Hematopoietic multipotent progenitor cell treated with erythropoietin and hydrocortisone succinate and interleukin-3 and kit ligand, for 8 days (in vitro differentiated cells): ENCODE results near the gene CPA1.

Experiments
- DNase-seq: peaks from one replicate; pipeline ENCODE4 v3.0.0-alpha.2; 2015

CPA1 gene

DNA sequence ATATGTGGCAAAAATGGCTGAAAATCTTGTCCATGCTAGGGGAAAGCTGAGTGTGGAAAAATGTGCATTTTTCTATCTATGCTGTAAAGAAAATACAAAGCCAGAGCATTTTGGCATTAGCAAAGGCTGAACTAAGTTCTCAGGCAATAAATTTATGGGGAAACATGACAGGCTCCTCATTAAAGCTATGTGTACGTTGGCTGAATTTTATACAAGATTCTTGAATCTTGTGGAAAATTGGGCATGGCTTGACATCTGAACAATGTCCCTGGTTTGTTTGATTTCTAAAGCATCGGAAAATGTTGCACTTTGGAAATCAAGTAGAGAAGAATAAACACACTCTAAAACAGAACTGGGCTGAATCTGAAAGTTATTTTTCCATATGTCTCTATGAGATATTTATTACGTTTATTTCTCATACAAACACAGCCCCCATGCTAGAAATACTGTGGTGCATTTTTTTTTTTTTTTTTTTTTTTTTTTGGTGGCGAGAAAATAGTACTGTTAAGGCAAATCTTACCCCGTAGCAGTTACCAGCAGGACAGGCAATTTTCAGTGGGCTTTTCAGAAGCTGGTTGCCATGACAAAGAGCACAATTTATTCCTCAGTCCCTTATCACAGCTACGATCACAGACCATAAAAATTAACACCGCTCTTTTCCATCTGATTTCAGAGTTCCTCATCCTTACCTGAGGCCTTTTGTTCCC is 16.9 kb downstream of the CPA1 start:
- DNase-seq = no peak

DNA sequence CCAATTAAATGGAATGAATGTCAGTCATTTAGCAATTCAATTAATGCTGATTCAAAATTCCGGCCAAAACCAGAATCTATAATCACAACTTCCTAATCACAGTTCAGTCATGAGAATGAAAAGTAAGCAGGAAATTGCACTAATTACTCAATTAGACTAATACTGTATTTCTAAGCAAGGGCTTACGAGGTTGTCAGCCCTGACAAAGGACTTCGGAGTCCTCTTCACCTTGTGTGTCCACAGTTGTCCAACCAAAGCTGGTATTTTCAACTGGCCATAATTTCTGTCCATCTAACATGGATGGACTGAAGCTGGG is 17.4 kb downstream of the CPA1 start:
- DNase-seq = no peak

DNA sequence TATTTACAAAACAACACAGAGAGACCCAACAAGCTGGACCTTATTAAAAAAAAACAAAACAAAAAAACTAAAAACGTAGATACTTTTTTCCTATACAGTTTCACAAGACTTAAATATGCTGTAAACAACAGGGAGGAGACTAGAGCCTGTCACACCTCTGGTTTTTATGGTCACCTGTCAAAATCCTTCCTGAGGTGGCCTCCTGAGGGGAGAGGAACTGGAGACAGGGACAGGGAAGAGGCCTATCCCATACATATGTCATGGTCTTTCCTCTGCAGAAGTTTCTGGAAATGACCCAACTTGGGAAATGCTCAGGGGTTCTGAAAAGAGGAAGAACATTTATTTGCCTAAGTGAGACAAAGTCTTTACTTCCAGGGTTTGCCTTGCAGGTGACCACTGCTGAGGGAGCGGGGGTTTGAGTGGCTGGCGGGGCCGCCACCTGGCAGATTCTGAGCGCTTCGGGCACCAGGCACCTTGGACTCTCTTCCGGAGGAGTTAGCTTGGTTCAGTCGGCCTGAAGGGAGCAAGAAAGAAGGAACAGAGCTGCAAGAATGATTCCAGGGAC is 18.3 kb downstream of the CPA1 start:
- DNase-seq = no peak

DNA sequence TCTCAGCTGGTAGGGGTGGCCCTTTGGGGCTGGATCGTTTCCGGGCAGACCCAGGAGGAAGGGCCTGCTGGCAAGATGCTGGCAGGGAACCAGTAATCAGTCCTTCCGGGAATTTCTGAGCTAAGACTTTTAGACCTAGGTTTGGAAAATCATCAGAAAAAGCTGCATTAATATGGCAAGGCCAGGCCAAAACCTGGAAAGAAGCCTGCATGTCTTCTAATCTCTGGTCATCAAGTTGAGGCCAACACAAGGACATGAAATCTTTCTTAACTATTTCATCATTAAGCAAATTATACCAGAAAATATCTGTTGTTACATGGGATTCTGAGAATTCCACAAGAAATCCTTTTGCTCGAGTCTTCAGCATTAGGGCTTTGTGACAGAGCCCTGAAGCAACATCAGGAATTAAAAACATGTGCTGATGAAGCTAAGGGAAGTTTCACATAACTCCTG is 19.9 kb downstream of the CPA1 start:
- no peak for DNase-seq

DNA sequence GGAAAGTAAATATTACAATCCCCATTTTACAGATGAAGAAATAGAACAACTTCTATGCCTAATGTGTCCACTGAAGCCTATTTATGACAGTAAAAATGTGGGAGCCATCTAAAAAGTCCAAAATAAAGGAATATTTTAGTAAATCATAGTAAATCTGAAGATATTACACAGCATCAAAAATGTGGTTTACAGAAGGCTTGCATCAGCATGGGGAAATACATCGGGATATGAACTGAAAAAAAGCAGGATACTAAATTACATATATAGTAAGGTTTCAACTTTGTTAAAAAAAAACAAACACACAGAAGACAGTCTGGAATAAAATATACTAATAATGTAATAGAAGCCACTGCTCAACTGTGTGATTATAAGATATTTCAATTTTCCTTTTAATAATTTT is 20.8 kb downstream of the CPA1 start:
- DNase-seq = no peak

DNA sequence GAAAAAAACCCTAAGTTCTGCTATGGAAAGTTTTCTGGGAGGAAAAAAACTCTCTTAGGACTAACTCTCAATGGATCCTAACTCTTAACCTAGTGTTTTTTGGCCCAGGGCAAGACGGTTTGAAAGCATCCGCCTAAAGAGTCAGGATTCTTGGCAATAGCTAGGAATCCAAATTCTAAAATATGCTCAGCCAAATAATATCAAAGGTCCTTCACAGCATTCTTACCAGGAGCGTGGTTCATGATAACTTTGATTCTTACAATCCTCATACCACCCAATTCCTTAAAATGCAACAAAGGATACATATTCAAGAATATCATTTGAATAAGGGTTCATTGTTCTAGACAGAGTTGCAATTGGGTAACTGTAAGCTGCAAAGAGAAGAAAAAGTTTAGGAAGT is 21.3 kb downstream of the CPA1 start:
- no peak for DNase-seq

DNA sequence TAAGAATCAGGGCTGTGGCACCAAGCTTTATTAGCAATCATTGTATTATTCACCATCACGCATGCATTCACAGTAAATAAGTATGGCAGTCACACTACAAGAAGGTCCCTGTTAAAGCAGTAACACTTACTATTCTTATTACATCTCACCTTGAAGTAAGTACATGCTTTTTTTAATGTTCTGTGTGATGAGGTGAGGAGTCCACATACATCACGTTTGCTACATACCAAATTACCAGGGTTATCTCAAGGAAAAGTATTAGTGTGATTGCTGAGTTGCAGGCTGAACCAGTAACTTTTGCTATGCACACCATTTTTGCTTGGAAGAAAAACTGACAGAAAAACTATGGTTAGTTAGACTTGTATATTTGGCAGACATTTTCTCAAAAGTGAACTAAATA is 24.7 kb downstream of the CPA1 start:
- no peak for DNase-seq

DNA sequence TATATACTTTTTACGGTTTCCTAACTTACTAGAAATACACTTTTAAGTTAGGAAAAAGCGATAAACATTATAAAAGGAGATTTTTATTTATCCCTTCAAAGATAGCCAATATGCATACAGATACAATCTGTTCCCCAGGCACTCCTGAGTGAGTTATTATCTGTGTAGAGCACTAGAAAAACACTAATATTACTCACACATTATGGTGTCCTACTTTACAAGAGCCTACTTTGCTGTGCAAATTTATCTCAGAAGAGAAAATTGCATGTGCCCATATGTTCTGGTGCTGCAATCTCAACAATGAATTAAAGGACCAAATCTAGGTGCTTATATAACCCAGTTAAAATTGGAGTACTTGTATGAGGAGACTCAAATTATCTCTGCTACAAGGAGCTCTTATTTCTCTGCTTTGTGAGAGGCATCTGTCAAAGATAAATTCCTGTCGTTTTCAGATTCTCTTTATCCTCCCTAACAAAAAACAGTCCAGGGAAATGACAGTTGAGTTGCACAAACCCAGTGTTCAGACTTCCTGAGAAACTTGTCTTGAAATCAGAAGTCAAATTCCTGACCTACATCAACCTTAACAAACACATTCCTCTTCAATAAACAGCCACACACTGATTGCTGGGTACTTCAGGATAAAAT is 28.9 kb downstream of the CPA1 start:
- DNase-seq = no peak

DNA sequence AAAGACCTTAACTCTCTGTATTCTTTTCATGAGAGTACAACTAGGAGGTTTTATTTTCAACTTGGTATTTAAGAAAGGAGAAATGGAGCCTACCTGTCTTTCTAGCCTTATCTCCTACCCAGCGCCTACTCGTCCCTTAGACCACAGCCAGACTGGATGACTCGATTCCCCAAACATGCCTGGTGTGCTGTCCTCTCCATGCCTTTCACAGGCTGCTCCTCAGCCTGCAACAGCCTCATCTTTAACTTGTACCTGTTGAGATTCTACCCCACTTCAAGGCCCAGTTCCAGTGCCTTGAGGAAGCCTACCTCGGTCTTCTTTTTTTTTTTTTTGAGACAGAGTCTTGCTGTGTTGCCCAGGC is 29.4 kb downstream of the CPA1 start:
- no peak for DNase-seq

DNA sequence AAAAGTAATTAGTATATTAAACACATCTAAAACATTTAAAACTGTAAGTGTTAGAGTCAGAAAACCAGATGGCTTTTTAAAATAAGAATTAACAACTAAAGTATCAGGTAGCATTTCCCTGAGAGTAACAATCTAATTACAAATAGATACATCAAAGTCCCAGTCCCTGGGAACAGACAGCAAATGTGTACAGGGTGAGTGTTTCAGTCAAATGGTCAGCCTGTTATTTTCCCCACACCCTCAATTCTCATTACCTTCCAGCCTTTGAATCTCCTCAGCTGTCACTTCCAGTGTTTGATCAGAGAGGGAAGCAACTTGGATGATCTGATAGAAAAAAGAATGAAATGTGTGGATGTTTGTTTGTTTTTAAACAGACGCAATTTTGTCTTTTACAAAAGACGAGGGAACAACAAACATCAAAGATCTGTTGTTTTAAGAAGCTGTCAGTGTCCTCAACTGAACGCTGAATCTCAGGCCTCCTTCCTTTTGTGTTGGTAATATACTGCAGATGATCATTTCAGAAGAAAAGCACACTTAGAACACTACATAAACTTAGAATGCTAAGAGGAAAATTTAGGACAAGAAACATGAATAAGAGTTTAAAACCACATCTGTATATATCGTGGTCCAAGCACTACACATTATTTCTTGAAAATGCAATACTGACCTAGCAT is 30.7 kb downstream of the CPA1 start:
- DNase-seq = no peak

DNA sequence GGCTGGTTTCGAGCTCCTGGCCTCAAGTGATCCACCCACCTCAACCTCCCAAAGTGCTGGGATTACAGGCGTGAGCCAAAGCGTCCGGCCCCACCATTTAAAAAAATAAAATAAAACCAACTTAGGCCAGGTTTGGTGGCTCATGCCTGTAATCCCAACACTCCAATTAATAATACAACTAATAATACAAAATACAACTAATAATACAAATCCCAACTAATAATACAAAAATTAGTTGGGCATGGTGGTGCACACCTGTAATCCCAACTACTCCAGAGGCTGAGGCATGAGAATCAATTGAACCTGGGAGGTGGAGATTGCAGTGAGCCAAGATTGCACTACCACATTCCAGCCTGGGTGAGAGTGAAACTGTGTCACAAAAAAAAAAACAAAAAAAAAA is 32.9 kb downstream of the CPA1 start:
- DNase-seq = no peak

DNA sequence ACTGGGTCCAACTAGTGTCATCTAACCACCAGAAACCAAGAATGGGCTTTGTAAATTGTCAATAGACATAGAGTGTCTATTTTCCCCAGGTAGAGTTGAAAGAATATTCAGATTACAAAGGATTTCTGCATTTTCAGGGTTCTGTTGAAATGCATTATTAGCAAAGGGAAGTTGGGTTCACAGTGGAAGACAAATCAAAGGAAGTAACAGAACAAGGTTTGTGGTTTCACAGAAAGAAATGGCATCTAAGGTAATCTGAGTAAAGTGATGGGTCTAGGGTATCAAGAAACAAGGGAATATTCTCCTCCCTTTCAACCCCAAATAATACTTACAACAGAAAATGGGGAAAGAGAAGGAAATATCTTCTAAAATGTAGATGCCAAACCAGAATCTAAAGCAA is 34.7 kb downstream of the CPA1 start:
- no peak for DNase-seq

DNA sequence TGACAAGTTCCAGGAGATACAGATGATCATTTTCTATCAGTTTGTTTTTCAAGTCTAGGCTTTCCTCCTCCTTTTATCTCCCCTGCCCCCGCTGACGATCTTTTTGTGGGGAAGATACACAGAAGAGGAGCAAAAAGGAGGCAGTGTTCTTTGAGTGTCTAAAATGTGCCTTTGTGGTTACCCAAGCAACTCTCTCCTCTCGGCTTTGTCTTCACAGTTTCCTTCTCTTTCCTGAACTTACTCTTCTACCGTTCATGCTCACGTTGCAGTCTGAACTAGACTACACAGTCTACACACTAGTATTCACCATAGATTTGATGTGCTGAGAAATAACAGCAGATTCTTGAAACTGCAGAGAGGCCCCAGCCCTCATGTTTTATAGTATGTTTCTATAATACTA is 36.9 kb downstream of the CPA1 start:
- no peak for DNase-seq

DNA sequence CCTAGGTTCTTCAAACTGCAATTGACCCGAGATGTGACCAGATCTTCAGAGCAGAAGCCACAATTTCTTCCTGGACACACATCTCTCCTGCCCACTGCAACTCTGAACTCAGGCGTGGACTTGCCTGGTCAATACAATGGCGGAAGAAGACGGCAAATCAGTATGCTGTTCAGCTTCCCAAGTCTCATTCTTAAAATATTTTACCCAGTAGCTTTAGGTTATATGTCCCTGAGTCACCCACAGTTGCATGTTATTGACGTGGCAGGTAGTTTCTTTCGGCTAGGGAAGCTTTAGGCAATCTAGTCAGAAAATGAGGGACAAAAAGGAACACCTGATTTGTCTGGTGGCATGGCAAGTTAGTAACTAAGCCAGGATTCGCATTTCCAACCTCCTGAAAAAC is 38.0 kb downstream of the CPA1 start:
- no peak for DNase-seq

DNA sequence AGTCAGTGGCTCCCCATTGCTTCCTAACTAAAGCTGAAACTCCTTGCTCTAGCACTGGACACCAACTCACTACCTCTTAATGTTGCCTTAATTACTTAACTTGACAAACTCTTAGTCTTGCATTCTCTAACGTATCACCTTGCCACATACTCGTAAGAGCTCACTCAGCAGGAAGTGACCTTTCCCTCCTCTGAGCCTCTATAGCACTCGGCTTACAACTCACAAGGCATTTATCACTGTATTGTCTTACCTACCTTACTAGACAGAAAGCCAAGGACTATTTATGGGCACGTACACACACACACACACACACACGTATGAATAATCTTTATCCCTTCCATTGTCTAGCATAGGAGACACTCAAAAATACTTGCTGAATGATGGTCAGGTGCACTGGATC is 39.4 kb downstream of the CPA1 start:
- no peak for DNase-seq

DNA sequence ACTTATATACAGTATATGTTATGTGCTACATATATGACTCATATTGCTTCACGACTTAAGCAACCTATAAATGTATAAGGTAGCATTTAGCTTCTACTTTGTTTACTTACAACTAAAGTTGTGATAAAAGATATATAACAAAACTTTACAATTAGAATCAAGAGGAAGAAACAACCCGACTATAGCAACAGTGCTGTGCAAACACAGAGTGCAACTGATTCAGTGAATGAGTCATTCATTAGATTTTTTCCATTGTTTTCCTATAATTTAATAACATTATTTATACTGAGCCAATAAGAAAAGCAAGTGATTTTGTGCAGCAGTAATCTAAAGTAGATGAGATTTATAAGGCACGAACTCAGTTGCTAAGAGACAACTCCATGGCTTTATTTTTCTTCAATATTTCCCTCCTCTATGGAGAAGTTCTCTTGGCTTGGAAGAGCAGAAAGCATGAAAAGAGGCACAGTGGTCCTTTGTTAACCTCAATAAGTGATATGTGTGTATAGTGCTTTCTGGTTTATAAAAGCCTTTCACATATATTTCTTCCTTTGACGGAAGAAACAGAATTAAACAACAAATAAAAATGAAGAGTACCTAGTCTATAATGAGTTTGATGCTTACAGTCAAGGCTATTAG is 40.8 kb downstream of the CPA1 start:
- DNase-seq = no peak

DNA sequence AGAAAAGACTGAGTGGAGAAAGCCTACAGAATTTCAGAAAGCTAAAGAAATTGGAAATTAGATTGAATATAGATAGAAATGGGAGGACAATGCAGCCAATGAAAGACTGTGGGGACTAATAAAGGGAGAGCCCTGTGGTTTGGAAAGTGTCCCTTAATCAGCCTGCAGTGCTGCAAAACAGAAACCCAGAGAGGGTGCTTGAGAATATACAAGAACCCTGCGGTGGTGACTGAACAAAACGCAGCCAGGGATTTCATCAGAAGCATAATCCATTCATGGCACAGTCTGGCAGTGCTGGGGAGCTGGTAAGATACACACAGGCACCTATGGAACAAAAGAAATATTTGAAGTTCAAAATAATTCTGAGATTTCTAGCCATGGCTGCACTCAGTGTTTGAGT is 41.4 kb downstream of the CPA1 start:
- no peak for DNase-seq

DNA sequence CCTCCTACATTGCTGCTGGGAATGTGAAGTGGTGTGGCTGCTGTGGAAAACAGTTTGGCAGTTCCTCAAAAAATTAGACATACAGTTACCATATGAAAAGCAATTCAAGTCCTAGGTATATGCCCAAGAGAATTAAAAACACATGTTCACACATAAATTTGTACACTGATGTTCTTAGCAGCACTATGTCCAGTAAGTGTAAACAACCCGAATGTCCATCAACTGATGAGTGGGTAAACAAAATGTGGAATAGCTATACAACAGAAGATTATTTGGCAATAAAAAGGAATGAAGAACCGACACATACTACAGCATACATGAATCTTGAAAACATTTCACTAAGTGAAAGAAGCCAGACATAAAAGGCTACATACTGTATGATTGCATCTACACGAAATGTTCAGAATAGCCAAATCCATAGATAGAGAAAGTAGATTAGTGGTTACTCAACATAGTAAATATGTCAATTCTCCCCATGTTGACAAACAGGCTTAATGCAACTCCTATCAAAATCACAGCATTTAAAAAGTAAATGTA is 43.3 kb downstream of the CPA1 start:
- no peak for DNase-seq

DNA sequence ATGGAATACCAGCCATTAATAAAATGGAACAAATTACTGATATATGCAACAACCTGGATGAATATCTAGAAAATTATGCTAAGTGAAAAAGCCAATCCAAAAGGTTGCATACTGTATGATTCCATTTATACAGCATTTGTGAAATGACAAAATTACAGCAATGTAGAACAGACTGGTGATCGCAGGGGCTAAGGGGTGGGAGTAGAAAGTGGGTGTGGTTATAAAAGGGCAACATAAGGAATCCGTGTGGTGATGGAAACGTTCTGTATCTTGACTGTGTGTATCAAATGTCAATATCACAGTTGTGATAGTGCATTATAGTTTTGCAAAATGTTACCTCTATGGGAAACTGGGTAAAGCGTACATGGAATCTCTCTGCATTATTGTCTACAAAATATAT is 45.5 kb downstream of the CPA1 start:
- DNase-seq = no peak

DNA sequence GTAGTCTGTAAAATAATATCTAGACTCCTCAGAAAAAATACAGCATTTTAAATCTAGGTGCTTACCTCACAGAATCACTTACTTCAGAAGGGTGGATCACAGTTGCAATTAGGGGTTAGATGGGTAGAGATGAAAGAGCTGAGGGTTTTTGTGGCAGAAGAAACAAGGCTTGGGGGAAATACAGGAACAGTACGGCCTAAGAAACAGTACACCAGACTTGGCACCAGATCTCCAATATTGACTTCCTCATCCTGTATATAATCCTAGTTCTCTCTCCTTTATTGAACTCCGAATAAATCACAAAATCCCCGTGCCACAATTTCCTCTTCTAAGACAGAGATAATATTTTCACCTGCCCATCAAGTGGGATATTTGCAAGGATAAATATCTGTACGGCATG is 46.3 kb downstream of the CPA1 start:
- DNase-seq = no peak

DNA sequence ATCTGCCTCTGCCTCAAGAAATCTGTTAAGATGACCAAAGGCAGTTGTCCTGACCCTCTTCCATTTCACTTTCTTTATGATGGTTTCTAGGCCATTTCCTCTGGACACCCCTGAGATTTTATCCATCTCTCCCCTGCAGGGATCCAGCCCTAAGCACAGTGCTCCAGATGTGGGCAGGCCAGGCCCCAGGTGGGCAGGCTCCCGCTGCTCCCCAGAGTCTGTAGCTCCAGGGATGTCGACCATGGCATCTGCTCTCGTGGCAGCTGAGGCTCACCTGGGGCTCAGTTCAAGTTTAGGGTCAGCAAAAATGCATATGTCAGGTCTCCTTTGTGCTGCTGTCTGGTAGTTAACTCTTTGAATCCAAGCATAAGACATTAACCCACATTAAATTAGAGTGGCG is 48.7 kb downstream of the CPA1 start:
- no peak for DNase-seq

DNA sequence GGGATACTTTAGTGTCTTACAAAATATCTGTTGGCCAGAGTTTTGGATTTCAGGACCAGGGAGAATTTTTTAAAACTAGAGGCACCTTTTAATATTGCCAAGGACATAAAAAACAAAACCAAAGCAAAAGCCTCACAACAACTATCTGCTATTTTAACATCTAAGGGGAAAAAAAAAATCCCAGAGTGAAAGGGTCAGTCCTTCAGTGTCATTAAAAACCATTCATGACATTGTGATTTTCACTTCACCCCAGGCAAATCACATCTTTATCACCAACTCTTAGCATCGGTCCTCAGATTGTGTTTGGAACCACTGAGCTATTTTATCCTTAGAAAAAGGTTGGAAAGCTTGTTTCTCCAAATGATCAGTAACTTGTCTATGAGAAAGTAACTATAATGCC is 49.8 kb downstream of the CPA1 start:
- DNase-seq = no peak

DNA sequence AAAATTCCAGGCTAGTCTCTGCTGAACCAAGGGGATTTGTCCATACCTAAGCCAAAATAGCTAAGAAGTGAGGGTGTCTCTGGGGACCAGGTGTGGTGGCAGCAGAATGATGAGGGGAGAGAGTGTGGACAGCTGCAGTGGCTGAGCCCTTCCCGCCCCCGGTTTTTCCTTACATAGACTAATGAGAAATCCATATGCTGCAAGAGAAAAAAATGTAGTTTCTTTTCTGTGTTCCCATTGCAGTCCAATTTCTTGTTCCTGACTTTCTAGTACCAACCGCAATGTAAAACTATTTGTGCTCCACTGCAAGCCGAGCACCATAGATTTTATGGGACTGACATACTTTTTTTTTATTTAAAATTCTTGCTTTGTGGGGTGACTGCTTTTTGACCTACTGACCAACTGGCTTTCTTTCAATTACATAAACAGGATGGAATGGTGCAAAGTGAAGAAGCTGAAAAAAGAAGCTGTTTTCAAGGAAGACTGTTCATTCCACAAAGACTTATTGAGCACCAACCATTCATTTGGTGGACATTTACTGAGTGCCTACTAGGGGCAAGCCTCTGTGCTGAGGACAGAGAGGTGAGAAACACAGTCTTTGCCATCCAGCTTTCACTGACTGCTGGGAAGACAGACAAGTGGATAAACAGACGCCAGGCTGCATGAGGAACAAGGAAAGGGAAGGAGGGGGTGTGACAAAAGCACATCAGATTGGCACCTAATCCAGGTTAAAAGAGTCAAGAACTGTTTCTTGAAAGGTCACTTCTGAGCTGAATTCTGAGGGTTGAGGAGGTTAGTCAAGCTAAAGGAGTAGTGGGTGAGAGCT is 50.8 kb downstream of the CPA1 start:
- no peak for DNase-seq
